Astrocyte (in vitro differentiated cells and primary cell): Measurements from ENCODE around the gene PI16.
"Not testable (repeated sequence)": the region's sequence is repeated elsewhere in the genome, so short reads cannot be mapped to it uniquely, and the experiment has no call there.

Source experiments
- EZH2 ChIP-seq: IDR thresholded peaks from 2 replicates; pipeline ENCODE4 v1.6.1; 2012; ENCODE audit warnings: mild to moderate bottlenecking, low read length, inconsistent platforms; ENCODE audit not compliant: insufficient read depth
- TF ChIP-seq, protein P1 (sequence below): IDR thresholded peaks from 2 replicates; pipeline ENCODE4 v1.5.1; 2011; ENCODE audit warnings: low read depth, mild to moderate bottlenecking, inconsistent platforms, low read length, moderate library complexity; ENCODE audit not compliant: insufficient read depth

GRCh38 chr6:36949076-36949475 is 5.5 kb upstream of the PI16 start:
- TF ChIP-seq, protein P1, sequence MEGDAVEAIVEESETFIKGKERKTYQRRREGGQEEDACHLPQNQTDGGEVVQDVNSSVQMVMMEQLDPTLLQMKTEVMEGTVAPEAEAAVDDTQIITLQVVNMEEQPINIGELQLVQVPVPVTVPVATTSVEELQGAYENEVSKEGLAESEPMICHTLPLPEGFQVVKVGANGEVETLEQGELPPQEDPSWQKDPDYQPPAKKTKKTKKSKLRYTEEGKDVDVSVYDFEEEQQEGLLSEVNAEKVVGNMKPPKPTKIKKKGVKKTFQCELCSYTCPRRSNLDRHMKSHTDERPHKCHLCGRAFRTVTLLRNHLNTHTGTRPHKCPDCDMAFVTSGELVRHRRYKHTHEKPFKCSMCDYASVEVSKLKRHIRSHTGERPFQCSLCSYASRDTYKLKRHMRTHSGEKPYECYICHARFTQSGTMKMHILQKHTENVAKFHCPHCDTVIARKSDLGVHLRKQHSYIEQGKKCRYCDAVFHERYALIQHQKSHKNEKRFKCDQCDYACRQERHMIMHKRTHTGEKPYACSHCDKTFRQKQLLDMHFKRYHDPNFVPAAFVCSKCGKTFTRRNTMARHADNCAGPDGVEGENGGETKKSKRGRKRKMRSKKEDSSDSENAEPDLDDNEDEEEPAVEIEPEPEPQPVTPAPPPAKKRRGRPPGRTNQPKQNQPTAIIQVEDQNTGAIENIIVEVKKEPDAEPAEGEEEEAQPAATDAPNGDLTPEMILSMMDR: not testable (repeated sequence)
- TF ChIP-seq EZH2: not testable (repeated sequence)
